ENCODE data around the gene SULT1A2.

DNA sequence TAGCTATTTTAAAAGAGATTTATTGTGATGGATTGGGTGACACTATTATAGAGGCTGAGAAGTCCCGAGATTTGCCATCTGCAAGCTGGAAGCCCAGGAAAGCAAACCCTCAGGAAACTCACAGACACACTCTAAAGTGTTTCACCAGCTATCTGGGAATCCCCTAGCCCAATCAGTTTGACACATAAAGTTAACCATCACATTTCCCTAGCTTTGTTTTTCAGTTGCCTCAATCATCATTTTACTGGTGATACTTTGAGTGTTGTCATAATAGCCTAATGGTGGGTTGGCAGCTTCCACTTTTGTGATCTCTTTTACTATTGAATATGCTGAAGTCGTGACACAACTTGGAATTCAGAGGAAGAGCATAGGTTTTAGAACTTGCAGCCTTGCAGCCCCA is 41.3 kb downstream of the SULT1A2 start:
- TF ChIP-seq, protein P1, sequence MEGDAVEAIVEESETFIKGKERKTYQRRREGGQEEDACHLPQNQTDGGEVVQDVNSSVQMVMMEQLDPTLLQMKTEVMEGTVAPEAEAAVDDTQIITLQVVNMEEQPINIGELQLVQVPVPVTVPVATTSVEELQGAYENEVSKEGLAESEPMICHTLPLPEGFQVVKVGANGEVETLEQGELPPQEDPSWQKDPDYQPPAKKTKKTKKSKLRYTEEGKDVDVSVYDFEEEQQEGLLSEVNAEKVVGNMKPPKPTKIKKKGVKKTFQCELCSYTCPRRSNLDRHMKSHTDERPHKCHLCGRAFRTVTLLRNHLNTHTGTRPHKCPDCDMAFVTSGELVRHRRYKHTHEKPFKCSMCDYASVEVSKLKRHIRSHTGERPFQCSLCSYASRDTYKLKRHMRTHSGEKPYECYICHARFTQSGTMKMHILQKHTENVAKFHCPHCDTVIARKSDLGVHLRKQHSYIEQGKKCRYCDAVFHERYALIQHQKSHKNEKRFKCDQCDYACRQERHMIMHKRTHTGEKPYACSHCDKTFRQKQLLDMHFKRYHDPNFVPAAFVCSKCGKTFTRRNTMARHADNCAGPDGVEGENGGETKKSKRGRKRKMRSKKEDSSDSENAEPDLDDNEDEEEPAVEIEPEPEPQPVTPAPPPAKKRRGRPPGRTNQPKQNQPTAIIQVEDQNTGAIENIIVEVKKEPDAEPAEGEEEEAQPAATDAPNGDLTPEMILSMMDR (IDR thresholded peaks at IDR 0.05), result no peak
- TF ChIP-seq POLR2A (IDR thresholded peaks at IDR 0.05), result no peak

All from tibial nerve (tissue), 3 donors.